GM21723 (cell line): ENCODE measurements around the gene GOT1.
A peak's percentile ranks its signal among the peaks of the same experiment; 100 is the strongest.

Experiments used
- ATAC-seq: cut with Tn5 transposase; IDR thresholded peaks from one replicate; pipeline ENCODE4 v1.9.1; 2021; ENCODE audit warnings: mild to moderate bottlenecking, moderate library complexity; ENCODE audit not compliant: unreplicated experiment

GOT1 gene

DNA sequence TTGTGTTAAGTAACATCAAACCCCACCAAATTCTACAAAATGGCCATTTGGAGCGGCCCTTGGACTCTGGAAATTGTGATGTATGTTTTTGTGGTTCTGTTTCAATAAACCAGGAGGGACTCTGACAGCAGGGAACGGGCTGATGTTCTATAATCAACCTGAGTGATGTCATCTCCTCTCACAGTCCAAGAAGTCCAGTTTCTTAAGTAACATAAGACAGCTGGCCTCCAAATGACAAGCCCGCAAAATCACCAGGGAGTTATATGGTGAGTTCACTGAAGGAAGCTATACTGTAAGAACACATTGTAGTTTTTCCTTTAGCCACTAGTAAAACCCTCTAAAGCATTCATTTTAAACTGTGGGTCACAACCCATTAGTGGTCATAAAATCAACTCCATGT lies 34.0 kb downstream of the GOT1 start:
- no peak for ATAC-seq

- ATAC-seq: no peak
These were observed 34.5 kb downstream of the GOT1 start for GRCh38 chr10:99395750-99396445.

DNA sequence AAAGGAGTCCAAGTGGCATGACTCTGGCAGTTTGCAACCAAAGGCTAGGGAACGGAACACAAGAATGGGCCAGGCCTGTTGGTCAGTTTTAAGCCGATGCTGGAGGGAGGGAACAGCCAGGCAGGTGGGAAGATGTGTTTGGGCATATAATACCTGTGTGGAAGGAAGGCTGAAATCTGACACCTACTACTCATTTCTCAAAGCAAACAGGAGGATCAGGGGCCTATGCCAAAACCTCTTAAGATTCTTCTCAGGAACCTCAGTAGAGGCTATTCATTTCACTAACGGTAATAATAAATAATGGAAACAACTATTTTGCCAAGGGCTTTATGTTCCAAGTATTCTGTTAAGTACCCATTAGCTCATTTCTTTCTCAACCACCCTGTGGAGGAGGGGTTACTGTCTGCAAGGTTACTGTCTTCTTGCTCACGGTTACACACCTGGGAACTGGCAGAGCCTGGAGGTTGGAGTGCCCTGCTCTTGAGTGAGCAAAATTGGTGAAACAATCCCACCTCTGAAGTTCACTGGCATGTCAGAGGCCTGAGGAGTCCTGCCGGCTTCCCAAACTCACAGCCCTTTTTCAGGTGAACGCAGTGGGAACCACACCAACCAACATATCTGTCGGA lies 35.5 kb downstream of the GOT1 start:
- ATAC-seq: no peak

GRCh38 chr10:99394256-99394655 lies 36.2 kb downstream of the GOT1 start:
- no peak for ATAC-seq

- ATAC-seq: no peak
These were observed 36.7 kb downstream of the GOT1 start for GRCh38 chr10:99393683-99394082.

DNA sequence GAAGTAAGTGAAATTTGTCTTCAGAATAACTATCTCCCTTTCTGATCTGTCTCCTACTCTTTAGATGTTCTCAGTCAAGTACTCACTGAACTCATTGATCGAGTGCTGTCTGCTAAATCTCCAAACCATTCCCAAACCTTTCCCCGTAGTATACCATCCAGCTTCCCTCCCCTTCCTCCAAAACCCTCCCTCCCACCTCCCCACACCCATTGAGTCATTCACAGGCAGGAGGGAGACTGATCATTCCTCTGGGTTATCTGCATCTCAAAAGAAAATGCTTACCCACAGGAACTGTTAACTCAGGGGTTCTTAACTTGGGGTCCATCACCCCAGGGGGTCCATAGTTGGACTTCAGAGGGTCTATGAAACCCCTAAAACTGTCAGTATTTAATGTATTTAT lies 37.4 kb downstream of the GOT1 start:
- ATAC-seq: no peak

GRCh38 chr10:99391346-99391745 lies 39.1 kb downstream of the GOT1 start:
- ATAC-seq: no peak

DNA sequence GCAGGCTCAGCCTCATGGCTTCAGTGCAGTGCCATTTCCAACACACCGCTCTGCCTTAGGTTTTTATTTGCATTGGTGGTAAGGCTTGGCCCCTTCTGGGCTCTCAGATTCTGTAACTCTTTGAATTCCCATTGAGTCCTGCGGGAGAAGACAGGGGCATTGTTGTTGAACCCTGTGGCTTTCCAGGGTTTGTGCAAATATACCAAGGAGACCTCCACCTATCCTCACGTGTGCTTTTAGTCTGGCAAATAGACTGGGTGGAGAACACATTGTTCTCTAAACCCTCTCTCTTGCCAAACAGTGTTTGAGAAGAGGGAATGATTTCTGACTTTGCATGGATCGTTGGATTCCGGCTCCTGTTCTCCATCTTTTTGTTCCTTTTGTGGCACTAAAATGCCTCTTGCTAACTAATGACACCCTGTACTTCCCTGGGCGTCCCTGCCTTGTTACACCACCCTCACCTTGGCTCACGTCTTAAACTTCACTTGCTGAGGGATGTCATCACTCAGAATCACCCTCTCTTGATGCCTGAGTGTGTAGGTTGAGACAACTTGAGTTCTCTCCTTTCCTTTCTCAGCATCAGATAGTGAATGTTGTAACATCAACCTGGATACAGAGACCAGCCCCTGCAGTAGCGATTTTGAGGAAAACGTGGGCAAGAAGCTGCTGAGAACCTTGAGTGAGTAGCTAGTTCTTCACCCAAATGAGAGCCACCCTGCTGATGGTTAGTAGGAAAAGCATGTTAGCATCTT lies 40.5 kb downstream of the GOT1 start:
- ATAC-seq: no peak

DNA sequence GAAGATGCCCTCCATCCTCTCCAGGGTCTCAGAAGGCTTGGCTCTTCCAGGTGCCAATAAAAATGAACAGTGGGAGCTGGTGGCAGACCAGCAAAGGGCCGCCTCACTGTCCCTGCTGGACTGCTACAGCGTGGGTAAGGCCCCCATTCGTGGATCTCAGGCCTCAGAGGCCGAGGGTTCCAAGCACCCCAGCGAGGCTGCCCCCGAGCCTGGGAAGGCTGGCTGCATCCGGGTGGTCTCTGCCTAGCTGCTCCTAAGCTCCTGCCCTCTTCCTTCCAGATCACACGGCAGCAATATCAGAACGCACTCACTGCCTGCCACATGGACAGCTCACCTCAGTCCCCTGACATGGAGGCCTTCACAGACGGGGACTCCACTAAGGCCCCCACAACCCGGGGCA lies 42.9 kb downstream of the GOT1 start:
- no peak for ATAC-seq

GRCh38 chr10:99387071-99387470 lies 43.4 kb downstream of the GOT1 start:
- no peak for ATAC-seq

- no peak for ATAC-seq
These were observed 48.2 kb downstream of the GOT1 start for GRCh38 chr10:99382176-99382575.

GRCh38 chr10:99375426-99375825 lies 55.0 kb downstream of the GOT1 start:
- ATAC-seq: no peak

DNA sequence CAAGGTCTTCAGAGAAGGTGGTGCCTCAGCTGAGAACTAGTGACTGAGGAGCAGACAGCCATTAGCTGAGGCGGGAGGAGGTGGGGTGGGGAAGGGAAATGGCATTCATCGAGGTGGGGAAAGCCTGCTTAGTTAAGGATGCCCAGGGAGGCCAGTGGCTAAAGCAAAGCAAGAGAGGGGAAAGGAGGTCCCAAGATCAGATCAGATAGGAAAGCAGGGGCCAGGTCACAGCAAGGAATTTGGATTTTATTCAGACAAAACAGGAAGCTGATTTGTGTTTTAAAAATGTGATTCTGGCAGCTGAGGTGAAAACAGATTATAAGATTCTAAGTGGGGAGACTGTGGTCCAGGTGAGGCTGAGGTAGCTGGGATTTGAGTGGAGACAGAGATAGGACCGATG lies 55.5 kb downstream of the GOT1 start:
- no peak for ATAC-seq

DNA sequence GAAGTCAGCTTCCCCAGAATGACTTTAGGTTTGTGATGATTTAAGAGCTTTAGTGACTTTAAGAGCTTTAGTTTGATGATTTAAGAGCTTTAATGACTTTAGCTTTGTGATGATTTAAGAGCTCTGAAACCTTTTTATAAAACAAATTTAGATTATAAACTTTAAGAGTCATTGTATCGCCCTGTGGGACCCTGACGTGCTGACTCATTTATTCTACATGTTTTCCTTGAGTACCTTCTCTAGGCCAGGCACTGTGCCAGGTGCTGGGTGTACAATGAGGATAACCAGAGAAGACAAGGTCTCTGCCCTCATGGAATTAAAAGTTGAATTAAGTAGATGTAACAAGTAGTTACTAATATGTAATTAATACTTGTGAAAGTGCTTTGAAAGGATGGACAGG lies 55.9 kb downstream of the GOT1 start:
- no peak for ATAC-seq

DNA sequence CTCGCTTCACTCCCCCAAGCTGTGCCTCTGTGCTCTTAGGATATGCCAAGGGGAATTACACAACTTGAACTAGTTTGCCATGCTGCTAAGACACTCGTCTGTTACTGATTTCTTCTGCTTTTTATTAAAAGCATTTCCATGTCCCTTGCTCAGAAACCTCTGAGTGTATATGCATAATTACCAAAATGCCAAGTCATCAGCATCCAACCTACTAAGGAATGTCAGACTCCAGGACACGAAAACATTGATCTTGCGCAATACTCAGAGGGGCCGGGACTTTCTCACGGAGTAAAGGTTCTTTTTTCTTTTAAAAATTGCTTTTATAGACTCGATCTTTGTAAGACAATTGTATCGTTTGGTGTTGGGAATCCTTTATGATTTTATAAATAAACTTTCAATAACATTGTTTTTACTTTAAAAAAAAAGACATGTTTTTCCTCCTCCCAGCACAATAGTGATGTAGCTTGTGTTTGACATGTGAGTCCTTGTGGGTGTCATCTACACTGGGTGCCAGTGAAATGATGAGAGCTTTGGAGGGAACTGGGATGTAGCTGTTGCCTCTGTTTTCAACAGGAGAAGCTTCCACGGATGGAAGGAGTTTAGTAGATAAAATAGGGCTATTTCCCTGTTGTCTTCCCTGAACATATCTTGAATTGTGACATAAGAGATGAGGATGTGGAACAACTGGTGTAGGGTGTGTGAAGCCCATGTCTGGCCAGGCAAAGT lies 57.7 kb downstream of the GOT1 start:
- no peak for ATAC-seq

DNA sequence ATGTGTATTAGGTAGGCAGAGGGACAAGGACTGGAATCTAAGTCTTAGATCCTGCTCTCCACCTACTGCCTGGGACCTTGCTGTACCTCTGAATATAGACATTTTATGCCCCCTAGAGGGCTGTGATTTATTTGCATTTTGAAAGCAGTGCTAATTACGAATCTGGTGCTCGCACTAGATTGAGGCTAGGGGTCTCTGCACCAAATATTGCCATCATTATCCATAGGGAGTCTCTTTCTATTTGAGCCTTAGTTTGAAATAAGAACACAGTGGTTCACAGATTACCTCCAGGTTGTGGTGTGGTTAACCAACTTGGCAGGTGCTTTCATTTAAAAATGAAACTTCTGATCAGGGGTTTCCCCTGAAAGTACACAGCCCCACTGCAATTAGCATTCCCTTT lies 59.4 kb downstream of the GOT1 start:
- peak; percentile 97 for ATAC-seq

DNA sequence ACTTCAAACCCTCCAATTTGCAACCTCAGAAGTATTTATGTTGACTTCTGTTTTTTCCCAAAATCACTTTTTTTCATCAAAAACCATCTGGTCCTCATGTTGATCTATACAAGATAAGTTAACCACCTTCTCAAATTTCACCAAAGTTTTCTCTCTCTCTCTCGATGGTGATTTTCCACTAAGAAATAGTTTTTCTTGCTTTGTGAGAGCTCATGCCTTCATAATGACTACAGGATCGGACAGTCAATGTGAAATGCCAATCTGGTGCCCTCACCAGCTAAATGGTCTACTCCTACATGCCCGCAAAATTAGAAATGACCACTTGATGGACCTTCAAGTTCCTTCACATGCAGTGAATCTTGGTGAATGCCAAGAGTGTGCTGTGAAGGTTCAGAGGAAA lies 60.9 kb downstream of the GOT1 start:
- ATAC-seq: no peak

- no peak for ATAC-seq
These were observed 61.3 kb downstream of the GOT1 start for GRCh38 chr10:99369126-99369525.

DNA sequence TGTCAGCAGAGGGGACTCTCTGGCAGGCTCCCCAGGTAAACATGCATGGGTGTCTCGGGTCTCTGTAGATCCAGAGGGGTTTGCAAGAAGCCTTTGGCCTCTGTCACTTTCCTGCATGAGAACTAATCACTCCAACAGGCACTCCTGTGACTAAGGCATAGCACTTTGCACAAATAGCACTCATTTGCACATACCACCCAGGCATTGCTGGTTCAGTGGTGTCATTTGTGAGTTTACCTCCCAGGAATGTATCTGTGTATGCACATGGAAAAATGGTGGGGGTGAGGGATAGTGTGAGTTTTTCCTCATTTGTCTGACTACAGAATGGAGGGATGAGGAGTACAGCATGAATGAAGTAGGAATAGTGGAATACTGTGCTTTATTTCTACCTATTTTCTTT lies 61.8 kb downstream of the GOT1 start:
- no peak for ATAC-seq

GRCh38 chr10:99366666-99367065 lies 63.8 kb downstream of the GOT1 start:
- ATAC-seq: no peak

GRCh38 chr10:99365736-99366135 lies 64.7 kb downstream of the GOT1 start:
- no peak for ATAC-seq

- ATAC-seq: no peak
These were observed 65.1 kb downstream of the GOT1 start for GRCh38 chr10:99365311-99365710.
